Transverse colon (tissue), 4 donors: ENCODE results near the gene PACRGL.

Experiments
- CTCF ChIP-seq, 5 experiments: fragments of 200-600 bp in 3 of 5; fragments of 450-650 bp in 2 of 5; sonication (generic) in 3 of 5; IDR thresholded peaks; 1 replicate in 2 of 5; 2 replicates in 3 of 5; pipeline ENCODE4 v1.5.1; 2016 to 2017; ENCODE audit warnings: antibody characterized with exemption in 5 of 5, inconsistent platforms in 3 of 5, mild to moderate bottlenecking in 2 of 5, moderate library complexity in 1 of 5
- POLR2AphosphoS5 ChIP-seq, 3 donors: sonication (generic); formaldehyde crosslinking; IDR thresholded peaks; one replicate each; pipeline ENCODE4 v1.6.1; 2016; ENCODE audit warnings: antibody characterized with exemption in 3 of 3

DNA sequence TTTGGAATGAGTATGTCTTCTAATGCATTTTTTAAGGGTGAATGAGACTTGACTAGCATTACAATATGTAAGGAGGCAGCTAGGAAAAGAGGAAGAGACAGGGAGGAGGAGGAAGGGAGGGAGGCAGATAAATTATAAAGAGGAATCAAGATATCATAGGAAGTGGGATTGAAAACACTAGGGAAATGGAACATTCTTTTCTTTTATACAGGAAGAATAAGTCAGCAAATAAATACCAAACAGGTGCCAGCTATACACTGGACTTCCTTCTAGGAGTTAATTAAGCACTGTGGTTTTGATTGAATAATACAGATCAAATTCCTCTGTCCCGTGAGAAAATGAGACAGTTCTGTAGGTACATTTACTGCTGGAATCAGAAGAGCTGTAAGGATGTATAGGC is 78.6 kb downstream of the PACRGL start:
- TF ChIP-seq CTCF (IDR thresholded peaks at IDR 0.05), result no peak
- no peak for TF ChIP-seq POLR2AphosphoS5 (IDR thresholded peaks at IDR 0.05)
